OCI-LY7 (cell line): Measurements from ENCODE around the gene TNFAIP8L3. TPM values are rescaled to one million over a fixed set of nuclear protein-coding genes. Genes with fewer than 3 reads are reported as not detected.

Experiments
- BruUV-seq: library from RNA; stranded (reverse); fragments of 400-500 nt; replicated peaks from 2 replicates; lab custom pipeline; 2021; lab: Mats Ljungman, UMichigan
- CTCF ChIA-PET: fragments of 300-600 bp; sonication (Branson Sonifier 250); formaldehyde crosslinking; loops from one replicate; lab custom pipeline; 2022; ENCODE audit warnings: antibody characterized with exemption; ENCODE audit not compliant: unreplicated experiment; lab: Charles Lee
- POLR2A ChIA-PET: fragments of 300-600 bp; sonication (Branson Sonifier 250); formaldehyde crosslinking; loops from one replicate; lab custom pipeline; 2022; ENCODE audit warnings: antibody characterized with exemption; lab: Charles Lee
- DNase-seq: peaks from one replicate; pipeline ENCODE4 v3.0.0-alpha.2; 2015; ENCODE audit warnings: low spot score
- H2AFZ ChIP-seq: fragments of 200-600 bp; sonication (generic), shearing (Covaris generic); 2 replicates; pipeline ENCODE4 v1.6.1; 2014; ENCODE audit warnings: mild to moderate bottlenecking, antibody characterized with exemption, low read length, moderate library complexity
- H3K27ac ChIP-seq: fragments of 200-600 bp; sonication (generic); 2 replicates; pipeline ENCODE4 v1.5.1; 2014; ENCODE audit warnings: mixed run types, low read depth, mild to moderate bottlenecking, moderate library complexity, low read length, inconsistent platforms; ENCODE audit not compliant: poor library complexity, severe bottlenecking
- H3K36me3 ChIP-seq: fragments of 200-600 bp; sonication (generic); 2 replicates; pipeline ENCODE4 v1.6.1; 2014; ENCODE audit warnings: mild to moderate bottlenecking, antibody characterized with exemption, low read length, moderate library complexity, mixed read lengths; ENCODE audit not compliant: insufficient read depth
- H3K4me1 ChIP-seq: fragments of 200-600 bp; sonication (generic); 2 replicates; pipeline ENCODE4 v1.5.1; 2014; ENCODE audit warnings: mild to moderate bottlenecking, low read length; ENCODE audit not compliant: insufficient read depth, poor library complexity, severe bottlenecking
- H3K4me2 ChIP-seq: fragments of 200-600 bp; sonication (generic); 2 replicates; pipeline ENCODE4 v1.6.1; 2014; ENCODE audit warnings: mild to moderate bottlenecking, low read length
- H3K4me3 ChIP-seq: fragments of 200-600 bp; sonication (generic); 2 replicates; pipeline ENCODE4 v1.5.1; 2014; ENCODE audit warnings: mild to moderate bottlenecking, low read depth, low read length; ENCODE audit not compliant: poor library complexity, severe bottlenecking
- H3K79me2 ChIP-seq: fragments of 200-600 bp; sonication (generic); 2 replicates; pipeline ENCODE4 v1.6.1; 2016; ENCODE audit warnings: low read depth, mild to moderate bottlenecking, low read length, moderate library complexity, mixed read lengths; ENCODE audit not compliant: insufficient read depth
- H3K9me2 ChIP-seq: fragments of 200-600 bp; sonication (generic); 2 replicates; pipeline ENCODE4 v1.6.1; 2016; ENCODE audit warnings: mild to moderate bottlenecking, low read length, mixed read lengths; ENCODE audit not compliant: insufficient read depth
- H3K9me3 ChIP-seq: fragments of 200-600 bp; sonication (generic); 2 replicates; pipeline ENCODE4 v1.6.1; 2014; ENCODE audit warnings: mild to moderate bottlenecking, mixed run types, low read length, mixed read lengths
- H4K20me1 ChIP-seq: fragments of 200-600 bp; sonication (generic); 2 replicates; pipeline ENCODE4 v1.6.1; 2014; ENCODE audit warnings: mild to moderate bottlenecking, antibody characterized with exemption, low read length, moderate library complexity, mixed read lengths; ENCODE audit not compliant: insufficient read depth
- CTCF ChIP-seq: fragments of 200-600 bp; sonication (generic); conservative IDR thresholded peaks from 2 replicates; pipeline ENCODE4 v1.5.1; 2014; ENCODE audit warnings: mild to moderate bottlenecking, antibody characterized with exemption, low read length, moderate library complexity, mixed read lengths
- EZH2phosphoT487 ChIP-seq: fragments of 200-600 bp; sonication (generic); IDR thresholded peaks from 2 replicates; pipeline ENCODE4 v1.6.1; 2018; ENCODE audit warnings: low read depth, borderline replicate concordance, mild to moderate bottlenecking, mixed run types, antibody characterized with exemption, low read length, moderate library complexity, mixed read lengths
- intact Hi-C: fragments of 100-400 bp; cut with micrococcal nuclease; formaldehyde crosslinking; loops from one replicate; pipeline ENCODE4 v1.10.0; 2022; ENCODE audit not compliant: unreplicated experiment
- total RNA-seq, 2 experiments: library from RNA; depleted of rRNA in 1 of 2; stranded (reverse); fragments of >200 nt in 1 of 2; shearing (Covaris generic) in 1 of 2; gene quantifications; 2 replicates each; pipeline ENCODE4 v1.2.3, GENCODE V29; 2014 to 2022

The TNFAIP8L3 gene
- total RNA-seq, 2 experiments from 2014 or later, result not detected

- TF ChIP-seq CTCF (no peak), EZH2phosphoT487 (no peak)
- DNase-seq, result no peak
- ChIA-PET CTCF (no interaction called here), POLR2A (no interaction called here)
- Histone ChIP-seq H3K9me2 (no peaks in the 10 kb centered on the region), H3K27ac (no peak overlapping the region), H3K4me2 (no peak overlapping the region), H4K20me1 (no peaks in the 10 kb centered on the region), H3K4me3 (no peak overlapping the region), H3K36me3 (no peaks in the 10 kb centered on the region), H3K79me2 (no peaks in the 10 kb centered on the region), H3K4me1 (no peaks in the 10 kb centered on the region), H3K9me3 (no peaks in the 10 kb centered on the region), H2AFZ (no peak overlapping the region)
- no TSS peak for BruUV-seq
- intact Hi-C loops, result no loop called here
Measured at GRCh38 chr15:51022206-51022605, 72.5 kb downstream of the TNFAIP8L3 start.

GRCh38 chr15:51016615-51017014 is 78.1 kb downstream of the TNFAIP8L3 start:
- BruUV-seq, result no TSS peak
- TF ChIP-seq EZH2phosphoT487, result no peak
- no peak for TF ChIP-seq CTCF
- H3K4me3 ChIP-seq, result no peak overlapping the region

GRCh38 chr15:51011212-51011611 is 83.5 kb downstream of the TNFAIP8L3 start:
- no peaks in the 10 kb centered on the region for H3K9me2 ChIP-seq
- 0 out of 2 replicates have a peak, but pooled peaks cover 4% of the 10 kb centered on the region for H3K36me3 ChIP-seq
- TF ChIP-seq EZH2phosphoT487, result no peak
- TF ChIP-seq CTCF, result no peak
- ChIA-PET POLR2A (interaction anchor here (0.8 kb wide), 1 partner anchor 12 kb away, joined by 4 read pairs; no protein-coding TSS in a partner anchor), CTCF (no interaction called here)
- H4K20me1 ChIP-seq, result no peaks in the 10 kb centered on the region
- DNase-seq, result no peak
- H3K4me3 ChIP-seq, result no peak overlapping the region
- no peaks in the 10 kb centered on the region for H3K79me2 ChIP-seq
- no TSS peak for BruUV-seq
- H3K9me3 ChIP-seq, result no peaks in the 10 kb centered on the region
- no peaks in the 10 kb centered on the region for H3K4me1 ChIP-seq
- H3K4me2 ChIP-seq, result no peak overlapping the region
- no peak overlapping the region for H2AFZ ChIP-seq
- intact Hi-C loops, result no loop called here
- no peak overlapping the region for H3K27ac ChIP-seq

More at GRCh38 chr15:51016615-51017014, 78.1 kb downstream of the TNFAIP8L3 start:
- Histone ChIP-seq H3K36me3 (no peaks in the 10 kb centered on the region), H3K4me1 (no peaks in the 10 kb centered on the region), H3K79me2 (no peaks in the 10 kb centered on the region), H3K9me2 (no peaks in the 10 kb centered on the region), H3K27ac (no peak overlapping the region), H4K20me1 (no peaks in the 10 kb centered on the region), H3K4me2 (no peak overlapping the region), H2AFZ (no peak overlapping the region), H3K9me3 (no peaks in the 10 kb centered on the region)
- no peak for DNase-seq
- POLR2A ChIA-PET, result no interaction called here
- CTCF ChIA-PET, result no interaction called here
- intact Hi-C loops, result no loop called here
